ENCODE data around the gene MED19.
A peak's percentile ranks its signal among the peaks of the same experiment; 100 is the strongest.
"Not testable (repeated sequence)": the region's sequence is repeated elsewhere in the genome, so short reads cannot be mapped to it uniquely, and the experiment has no call there.

Gene MED19

DNA sequence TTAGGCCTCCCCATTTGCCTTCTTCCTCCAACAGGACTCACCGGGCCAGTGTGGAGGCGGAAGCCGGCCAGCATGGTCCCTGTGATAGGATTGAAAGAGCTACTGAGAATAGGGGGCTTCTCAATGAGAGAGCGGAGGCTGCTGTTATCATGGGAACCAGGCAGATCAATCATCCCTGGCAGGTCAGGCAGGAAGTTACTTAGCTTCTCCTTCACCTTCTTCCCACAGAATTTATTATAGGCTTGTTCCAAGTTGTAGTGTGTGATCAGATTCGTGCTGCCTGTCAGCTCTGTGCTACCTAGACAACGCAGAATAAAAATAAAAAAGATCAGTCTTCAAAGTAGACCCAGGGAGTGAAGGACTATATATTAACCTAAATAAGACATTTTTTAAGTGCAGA lies 7.1 kb downstream of the MED19 start:
- FAIRE-seq: no peak

DNA sequence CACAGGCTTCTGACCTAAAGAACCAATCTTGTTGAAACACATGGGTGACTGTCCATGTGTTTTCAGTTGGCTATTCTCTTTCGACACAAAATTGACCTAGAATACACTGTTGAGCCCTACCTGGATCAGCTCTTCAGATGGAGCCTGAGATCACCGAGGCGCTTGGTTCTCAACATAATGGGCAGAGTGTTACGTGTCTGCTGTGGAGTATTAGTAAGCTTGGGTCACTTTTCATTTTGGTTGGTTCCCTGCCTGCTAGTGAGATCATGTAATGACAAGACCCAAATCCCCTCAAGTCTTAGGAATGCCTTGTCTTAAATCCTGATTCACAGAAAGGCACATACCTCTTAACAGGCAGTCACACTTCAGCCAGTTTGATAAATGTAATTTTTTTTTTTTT lies 8.7 kb downstream of the MED19 start:
- no peak for FAIRE-seq

DNA sequence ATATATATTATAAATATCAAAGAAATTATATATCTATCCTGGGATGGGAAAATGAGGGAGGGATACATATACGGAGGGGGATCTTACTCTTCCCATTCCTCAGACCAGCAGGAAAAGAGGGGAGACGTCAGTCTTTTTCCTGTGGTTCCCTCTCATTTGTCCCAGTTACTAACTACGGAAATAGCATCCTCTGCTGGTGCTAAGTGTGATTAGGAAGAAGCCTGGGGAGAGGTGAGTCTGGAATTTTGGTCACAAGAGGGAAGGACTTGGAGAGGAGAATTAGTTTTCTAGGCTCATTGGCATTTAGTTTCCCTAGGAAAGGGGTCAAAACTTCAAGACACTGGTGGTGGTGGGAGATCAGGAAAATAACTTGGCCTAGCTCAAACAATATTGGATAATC lies 11.6 kb downstream of the MED19 start:
- no peak for FAIRE-seq

DNA sequence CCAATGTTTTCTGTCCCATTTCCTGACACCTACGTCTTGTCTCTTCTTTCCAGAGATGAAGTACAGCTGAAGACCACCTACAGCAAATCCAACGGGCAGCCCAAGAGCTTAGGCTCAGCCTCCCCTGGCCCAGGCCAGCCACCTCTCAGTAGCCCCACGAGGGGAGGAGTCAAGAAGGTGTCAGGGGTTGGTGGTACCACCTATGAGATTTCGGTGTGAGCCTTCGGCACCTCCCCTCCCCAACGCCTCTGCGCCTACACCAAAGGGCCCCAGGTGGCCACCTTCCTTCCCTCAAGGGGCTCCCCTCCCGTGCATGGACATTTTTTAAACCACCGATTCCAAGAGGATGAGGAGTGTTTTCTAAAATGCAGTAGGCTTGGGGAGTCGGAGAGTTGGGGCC lies 12.2 kb downstream of the MED19 start:
- FAIRE-seq: no peak

DNA sequence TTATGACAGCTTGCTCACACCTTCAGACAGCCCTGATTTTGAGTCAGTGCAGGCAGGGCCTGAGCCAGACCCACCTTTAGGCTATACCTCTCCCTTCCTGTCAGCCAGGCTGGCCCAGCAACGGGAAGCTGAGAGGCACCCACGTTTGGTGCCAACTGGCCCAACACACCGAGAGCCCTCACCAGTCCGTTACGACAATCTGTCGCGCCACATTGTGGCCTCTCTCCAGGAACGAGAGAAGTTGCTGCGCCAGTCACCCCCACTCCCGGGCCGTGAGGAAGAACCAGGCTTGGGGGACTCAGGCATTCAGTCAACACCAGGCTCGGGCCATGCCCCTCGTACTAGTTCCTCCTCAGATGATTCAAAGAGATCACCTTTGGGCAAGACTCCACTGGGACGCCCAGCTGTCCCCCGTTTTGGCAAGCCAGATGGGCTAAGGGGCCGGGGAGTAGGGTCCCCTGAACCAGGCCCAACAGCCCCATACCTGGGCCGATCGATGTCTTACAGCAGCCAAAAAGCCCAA lies 13.1 kb downstream of the MED19 start:
- no peak for FAIRE-seq

DNA sequence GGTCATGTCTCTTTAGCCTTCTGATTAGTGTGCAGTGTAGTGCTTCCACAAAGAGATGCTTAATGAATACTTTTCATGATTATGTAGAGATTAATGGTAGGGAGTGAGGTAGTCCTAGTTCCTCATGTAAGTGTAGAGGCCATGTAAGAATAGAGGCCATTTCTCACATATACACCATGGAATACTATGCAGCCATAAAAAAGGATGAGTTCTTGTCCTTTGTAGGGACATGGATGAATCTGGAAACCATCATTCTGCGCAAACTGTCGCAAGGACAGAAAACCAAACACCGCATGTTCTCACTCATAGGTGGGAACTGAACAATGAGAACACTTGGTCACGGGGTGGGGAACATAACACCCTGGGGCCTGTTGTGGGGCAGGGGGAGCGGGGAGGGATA lies 21.5 kb downstream of the MED19 start:
- FAIRE-seq: not testable (repeated sequence)

DNA sequence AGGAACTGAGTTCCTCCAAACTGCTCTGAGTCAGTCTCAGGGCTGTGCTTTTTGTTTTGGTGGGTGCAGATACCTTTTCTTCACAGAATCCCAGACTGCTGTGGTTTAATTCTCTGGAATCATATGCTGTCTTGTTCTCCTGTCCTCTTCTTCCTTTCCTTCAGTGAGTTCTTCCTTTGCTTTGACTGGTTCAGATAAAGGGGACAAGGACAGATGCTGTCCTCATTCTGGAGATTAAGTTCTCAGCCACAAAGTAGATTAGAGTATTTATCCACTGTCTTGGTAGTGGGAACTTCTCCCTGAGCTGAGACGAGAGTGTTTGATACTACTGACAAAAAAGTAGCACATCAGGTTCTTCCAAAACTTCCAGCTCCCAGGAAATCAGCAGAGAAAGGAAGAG lies 30.8 kb downstream of the MED19 start:
- FAIRE-seq: no peak

DNA sequence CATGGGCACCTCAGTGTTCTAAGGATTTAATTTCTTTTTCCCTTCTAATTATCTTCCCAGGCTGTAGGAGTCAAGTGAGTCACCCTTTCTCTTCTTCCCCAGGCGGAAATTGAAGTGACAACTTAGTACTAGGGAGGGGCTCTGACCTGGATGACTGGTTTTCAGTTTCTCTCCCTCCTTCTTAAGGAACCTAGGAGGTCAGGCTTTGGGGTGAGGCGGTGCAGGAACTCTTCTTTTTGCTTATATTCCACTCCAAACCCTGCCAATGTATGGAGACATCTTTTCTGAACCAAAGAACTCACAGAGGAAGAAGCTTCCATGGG lies 31.5 kb downstream of the MED19 start:
- FAIRE-seq: no peak

DNA sequence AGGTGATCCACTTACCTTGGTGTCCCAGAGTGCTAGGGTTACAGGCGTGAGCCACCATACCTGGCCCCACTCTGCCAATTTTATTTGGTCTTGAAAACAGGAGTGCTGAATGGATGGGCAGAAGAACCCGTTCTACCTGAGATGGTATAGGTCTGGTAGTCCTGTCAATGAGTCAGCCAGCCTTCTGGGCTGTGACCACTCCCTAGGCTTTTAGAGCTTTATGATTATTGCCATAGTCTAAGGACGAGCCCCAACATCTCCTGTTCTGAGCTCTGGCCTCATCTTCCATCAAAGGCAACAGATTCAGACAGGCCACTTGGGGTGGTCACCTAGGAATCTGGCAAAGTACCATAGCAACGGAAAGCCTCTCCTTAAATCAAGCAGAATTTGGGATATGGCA lies 32.6 kb downstream of the MED19 start:
- FAIRE-seq: no peak

DNA sequence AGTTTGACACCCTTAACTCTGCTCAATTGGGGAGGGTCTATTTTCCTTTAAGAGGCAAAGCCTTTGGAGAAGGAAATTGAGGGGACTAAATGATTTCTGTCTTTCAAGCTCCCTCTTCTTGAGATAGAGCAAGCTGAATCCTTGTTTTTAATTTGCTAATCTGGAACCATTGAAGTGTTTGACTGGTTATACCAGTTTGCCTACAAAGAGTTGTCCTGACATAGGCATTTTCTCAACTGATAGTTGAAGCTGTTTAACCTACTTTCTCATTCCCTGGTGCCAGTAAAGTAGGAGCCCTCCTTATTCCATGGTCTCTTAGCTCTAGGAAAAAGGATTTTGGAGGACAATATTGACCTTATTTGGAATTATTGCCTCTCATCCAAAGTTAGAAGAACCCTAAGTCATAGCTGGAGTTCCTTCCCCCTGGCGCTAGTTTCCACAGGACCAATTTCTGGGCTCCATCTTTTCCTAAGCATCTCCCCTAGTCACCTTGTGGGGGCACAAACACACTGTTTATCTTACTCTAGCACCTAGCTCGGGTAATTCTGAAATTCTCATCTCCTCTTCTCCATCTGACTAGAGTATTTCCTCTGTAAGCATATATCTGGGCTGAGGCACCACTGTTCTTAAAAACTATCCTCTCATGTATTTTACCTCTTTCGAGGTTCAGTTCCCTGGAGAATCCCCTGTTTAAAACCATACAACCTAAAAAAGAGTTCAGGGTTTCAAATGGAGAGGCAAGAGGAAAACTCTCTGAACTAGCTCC lies 36.7 kb downstream of the MED19 start:
- FAIRE-seq: no peak

DNA sequence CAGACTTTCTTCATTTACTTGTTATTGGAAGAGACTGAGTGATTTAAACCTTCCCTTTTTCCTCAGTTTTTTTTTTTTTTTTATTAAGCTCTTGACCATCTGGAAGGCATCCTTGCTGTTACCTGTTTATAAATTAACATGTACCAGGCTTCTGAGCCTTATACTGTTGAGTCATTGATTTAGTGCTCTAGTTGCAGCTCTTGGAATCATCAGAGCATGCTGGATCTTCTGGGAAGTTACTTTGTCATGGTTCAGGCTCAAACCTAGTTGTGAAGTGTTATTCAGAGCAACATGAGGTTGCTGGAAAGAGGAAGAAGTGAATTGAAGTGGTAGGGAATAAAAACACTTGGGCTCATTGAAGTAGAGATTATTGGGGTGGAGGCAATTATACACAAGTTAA lies 37.8 kb downstream of the MED19 start:
- FAIRE-seq: no peak

DNA sequence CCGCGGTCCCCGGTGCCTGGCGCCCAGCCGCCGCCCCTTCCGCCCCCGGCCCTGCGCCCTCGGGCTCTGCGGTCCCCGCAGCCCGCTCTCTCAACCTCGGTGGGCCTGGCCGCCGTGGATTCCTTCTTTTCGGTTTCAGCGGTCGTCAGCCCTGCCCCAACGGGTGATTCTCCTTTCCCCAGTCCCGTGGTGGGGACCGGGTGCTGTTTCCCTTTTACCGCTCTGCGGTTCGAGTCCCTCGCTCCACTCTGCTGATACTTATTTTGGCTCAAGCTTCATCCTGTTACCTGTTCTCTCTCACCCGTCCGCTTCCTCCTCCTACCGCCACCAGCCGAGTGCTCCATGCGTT lies 43.6 kb downstream of the MED19 start:
- FAIRE-seq: no peak

DNA sequence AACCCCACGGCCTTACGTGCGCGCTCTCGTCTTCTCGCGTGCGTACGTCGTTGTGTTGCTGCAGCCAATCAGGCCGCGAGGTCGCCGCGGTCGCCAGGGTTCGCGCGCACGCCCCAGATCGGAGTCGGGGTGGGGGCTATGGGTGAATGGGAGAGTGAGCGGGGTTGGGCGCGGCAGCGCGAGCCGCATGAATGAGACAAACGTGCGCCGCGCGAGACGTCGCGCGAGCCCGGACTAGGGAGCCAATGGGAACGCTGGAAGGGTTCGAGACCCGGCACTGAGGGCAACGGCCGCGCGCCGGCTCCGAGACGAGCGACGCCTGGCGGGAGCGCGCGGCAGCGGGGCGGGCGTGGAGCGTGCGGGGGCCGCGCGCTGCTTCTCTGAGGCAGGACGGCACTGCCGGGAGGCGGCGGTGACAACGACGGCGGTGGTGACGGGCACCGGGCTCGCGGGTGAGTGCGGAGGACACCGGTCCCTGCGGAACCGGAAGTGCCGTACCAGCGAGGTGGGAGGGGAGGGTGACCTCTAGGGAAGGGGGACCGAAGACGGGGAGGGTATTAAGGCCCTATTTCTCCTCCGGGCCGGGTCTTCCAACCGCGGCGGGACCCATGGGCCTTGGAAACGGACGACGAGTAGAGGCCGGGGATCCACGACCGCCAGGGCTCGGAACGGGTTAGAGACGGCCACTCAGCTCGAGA lies 44.1 kb downstream of the MED19 start, which contains the start of gene ZDHHC5:
Gene ZDHHC5 (plus strand): TSS at position 379 of the 698 bp plus-strand sequence. CDS start 4,977 bp downstream, outside the sequence.
- peak; percentile 86 for FAIRE-seq

DNA sequence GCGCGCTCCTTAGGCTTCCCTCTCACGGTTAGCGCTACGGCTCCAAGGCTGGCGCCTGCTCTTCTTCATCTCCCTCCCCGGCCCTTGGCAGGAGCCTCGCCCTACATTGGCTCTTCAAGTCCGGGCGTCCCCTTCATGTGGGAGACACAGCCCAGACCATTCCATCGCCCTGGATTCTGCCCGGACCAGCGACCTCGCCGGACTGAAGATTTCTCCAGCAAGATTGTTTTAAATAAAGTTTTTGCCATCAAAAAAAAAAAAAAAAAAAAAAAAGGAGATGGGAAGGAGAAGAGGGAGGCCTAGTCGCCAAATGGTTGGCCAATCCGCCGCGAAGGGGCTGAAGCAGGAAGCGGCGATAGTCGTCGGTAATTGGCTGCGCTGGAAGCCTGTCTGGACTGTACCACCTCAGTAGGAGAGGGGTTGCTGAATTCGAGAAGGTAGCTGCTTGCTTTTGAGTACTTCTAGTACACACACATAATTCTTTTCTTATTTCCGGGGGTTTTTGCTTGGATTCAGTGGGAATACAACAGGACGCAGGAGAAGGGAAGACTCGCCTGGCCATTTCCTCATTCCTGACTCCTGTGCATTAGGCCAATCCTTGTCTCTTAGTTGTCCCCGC lies 44.8 kb downstream of the MED19 start:
- peak; percentile 92 for FAIRE-seq

DNA sequence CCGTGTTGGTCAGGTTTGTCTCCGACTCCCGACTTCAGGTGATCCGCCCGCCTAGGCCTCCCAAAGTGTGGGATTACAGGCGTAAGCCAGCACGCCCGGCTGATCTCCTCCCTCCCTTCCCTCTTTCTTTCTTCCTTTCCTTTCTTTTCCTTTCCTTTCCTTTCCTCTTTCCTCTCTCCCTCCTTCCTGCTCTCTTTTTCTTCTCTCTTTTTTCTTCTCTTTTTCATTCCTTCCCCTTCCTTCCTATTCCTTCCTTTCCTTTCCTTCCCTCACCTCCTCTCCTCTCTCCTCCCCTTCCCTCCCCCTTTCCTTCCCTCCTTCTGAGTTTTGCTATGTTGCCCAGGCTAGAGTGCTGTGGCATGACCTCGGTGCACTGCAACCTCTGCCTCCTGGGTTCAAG lies 48.0 kb downstream of the MED19 start:
- no peak for FAIRE-seq

DNA sequence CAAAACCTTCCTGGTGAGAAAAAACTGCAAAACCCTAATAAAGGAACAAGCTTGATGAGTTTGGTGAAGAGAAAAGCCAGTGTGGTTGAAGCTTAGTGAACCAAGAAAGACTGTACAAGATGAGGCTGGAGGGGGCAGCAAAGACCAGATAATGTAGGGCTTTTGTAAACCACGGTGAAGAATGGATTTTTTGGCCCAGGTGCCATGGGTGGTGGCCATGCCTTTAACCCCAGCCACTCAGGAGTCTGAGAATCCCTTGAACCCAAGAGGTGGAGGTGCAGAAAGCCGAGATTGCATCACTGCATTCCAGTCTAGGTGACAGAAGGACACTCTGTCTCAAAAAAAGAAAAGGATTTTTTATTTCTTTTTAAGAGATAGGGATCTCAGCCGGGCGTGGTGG lies 49.1 kb downstream of the MED19 start:
- FAIRE-seq: no peak

DNA sequence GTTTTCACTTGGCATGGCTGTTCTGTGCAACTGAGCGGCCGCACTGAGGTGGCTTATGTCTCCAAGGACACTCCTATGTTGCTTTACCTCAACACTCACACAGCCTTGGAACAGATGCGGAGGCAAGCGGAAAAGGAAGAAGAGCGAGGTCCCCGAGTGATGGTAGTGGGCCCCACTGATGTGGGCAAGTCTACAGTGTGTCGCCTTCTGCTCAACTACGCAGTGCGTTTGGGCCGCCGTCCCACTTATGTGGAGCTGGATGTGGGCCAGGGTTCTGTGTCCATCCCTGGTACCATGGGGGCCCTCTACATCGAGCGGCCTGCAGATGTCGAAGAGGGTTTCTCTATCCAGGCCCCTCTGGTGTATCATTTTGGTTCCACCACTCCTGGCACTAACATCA lies 52.3 kb downstream of the MED19 start:
- no peak for FAIRE-seq

DNA sequence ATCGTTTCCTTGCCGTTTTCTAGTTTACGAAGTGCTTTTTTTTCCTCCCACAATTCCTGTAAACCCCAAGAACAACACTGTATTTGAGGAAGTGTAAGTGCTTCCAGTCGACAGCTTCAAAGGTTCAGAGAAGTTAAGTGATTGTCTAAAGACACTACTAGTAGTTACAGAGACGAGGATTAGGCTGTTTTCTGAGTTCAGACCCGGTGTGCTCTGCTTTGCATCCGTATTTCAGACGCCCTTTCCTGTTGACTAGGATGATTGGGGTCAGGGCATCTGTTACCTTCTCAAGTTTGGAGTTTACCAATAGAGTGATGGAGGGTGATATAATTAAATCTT lies 54.0 kb downstream of the MED19 start:
- FAIRE-seq: no peak

DNA sequence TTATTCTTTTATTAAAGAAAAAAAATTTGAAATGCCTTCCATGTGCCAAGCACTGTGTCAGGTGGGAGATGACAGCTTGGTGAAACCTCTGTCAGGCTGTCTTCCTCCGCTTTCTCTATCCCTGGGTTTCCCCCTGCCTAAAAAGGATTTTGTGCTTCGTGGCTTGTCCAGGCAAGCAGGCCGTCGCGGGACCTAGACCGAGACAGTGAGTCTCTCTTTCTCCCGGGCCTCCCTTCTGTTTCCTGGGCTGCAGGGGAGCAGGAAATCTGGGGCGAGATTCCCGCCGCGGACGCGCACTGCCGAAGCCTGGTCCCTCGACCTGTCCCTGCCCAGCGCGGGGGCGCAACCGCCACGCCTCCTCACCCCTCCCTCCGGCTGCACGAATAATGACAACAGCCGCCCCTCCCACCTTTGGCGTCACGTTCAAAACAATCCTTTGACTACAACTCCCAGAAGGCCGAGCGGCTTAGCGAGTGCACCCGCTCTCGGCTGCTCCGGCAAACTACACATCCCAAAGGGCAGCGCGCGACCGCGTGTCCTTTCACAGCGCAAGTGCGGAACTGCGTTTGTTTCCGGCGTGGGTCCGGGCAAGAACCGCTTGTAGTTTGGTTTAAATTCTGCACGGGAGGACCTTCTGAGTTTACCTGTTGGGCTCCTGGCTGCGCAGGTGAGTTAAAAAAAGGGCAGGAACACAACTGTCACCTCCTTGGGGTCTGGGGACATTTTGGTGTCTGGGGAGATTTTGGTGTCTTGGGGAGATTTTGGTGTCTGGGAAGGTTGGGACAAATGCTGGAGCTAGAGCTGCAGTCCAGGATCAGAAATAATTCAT lies 54.6 kb downstream of the MED19 start, which contains the start of gene CLP1:
Gene CLP1 (plus strand): TSS at position 569 of the 829 bp plus-strand sequence. CDS start 1,715 bp downstream, outside the sequence.
- FAIRE-seq: peak; percentile 92

DNA sequence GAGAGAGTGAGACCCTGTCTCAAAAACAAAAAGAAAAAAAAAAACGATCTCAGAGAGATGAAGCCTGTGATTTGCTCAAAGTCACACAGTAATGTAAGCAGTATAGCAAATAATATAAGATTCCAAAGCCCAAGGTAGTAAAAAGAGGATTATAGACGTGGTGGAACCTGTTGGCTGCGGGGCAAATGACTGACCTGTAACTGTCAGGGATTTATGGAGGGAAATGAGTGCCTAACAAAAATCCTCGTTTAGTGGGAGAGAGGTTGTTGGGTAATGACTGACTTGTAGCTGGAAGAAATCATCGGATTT lies 55.2 kb downstream of the MED19 start:
- no peak for FAIRE-seq
